BE2C (cell line): Measurements from ENCODE around the gene OTUB1.

Experiments used
- DNase-seq: peaks from one replicate; pipeline ENCODE4 v3.0.0-alpha.2; 2020
- H3K27me3 ChIP-seq: fragments of 250-450 bp; sonication (Bioruptor Pico); 2 replicates; pipeline ENCODE4 v1.5.1; 2020; ENCODE audit warnings: mild to moderate bottlenecking
- H3K36me3 ChIP-seq: fragments of 250-450 bp; sonication (Bioruptor Pico); 2 replicates; pipeline ENCODE4 v1.5.1; 2020; ENCODE audit warnings: mild to moderate bottlenecking
- H3K4me1 ChIP-seq: fragments of 250-450 bp; sonication (Bioruptor Pico); 2 replicates; pipeline ENCODE4 v1.5.1; 2020
- H3K4me3 ChIP-seq: 2 replicates; pipeline ENCODE4 v1.5.1; 2011; ENCODE audit warnings: low read depth, low read length
- H3K9me3 ChIP-seq: fragments of 250-450 bp; sonication (Bioruptor Pico); 2 replicates; pipeline ENCODE4 v1.5.1; 2020
- TF ChIP-seq, protein P1 (sequence below): IDR thresholded peaks from 2 replicates; pipeline ENCODE4 v1.5.1; 2012; ENCODE audit warnings: mild to moderate bottlenecking, low read depth, low read length

OTUB1 gene

DNA sequence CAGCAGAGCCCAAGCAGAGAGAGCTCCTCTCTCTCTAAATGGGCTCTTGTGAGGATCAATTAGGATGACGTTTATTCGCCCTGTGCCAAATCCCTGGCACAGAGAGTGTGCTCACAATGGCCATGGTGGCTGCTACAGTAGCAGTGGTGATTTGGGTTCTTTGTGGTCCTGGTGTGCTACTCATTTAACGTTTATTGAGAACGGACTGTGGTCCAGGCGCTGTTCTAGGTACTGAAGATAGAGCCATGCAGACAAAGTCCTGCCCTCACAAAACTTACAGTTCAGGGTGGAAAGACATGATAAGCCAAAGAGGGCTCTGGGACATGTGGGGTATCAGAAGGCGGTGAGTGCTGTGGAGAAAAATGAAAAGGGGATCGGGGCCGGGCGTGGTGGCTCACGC lies 5.3 kb downstream of the OTUB1 start:
- no peaks in the 10 kb centered on the region for H3K9me3 ChIP-seq
- H3K27me3 ChIP-seq = no peaks in the 10 kb centered on the region
- H3K36me3 ChIP-seq = peaks cover 6% of the 10 kb centered on the region; the same call in 1 of the 2 replicates
- TF ChIP-seq, protein P1, sequence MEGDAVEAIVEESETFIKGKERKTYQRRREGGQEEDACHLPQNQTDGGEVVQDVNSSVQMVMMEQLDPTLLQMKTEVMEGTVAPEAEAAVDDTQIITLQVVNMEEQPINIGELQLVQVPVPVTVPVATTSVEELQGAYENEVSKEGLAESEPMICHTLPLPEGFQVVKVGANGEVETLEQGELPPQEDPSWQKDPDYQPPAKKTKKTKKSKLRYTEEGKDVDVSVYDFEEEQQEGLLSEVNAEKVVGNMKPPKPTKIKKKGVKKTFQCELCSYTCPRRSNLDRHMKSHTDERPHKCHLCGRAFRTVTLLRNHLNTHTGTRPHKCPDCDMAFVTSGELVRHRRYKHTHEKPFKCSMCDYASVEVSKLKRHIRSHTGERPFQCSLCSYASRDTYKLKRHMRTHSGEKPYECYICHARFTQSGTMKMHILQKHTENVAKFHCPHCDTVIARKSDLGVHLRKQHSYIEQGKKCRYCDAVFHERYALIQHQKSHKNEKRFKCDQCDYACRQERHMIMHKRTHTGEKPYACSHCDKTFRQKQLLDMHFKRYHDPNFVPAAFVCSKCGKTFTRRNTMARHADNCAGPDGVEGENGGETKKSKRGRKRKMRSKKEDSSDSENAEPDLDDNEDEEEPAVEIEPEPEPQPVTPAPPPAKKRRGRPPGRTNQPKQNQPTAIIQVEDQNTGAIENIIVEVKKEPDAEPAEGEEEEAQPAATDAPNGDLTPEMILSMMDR = no peak
- H3K4me1 ChIP-seq = no peaks in the 10 kb centered on the region
- no peak for DNase-seq
- H3K4me3 ChIP-seq = no peak overlapping the region

DNA sequence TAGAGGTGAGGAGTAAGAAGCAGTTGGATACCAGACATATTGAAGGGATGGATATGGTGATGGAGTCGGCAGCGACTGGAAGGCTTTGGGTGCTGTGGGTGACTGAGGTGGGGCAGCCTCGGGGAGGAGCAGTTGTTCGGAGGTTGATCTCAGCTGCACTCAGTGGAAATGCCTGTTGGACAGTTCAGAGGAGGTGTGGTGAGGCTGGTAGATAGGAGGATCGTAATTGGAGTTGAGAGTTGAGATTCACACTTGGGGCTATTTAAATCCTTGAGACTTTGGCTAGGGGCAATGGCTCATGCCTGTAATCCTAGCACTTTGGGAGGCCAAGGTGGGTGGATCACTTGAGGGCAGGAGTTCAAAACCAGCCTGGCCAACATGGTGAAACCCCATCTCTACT lies 6.9 kb downstream of the OTUB1 start:
- peaks cover 14% of the 10 kb centered on the region for H3K36me3 ChIP-seq
- TF ChIP-seq, protein P1 = no peak

DNA sequence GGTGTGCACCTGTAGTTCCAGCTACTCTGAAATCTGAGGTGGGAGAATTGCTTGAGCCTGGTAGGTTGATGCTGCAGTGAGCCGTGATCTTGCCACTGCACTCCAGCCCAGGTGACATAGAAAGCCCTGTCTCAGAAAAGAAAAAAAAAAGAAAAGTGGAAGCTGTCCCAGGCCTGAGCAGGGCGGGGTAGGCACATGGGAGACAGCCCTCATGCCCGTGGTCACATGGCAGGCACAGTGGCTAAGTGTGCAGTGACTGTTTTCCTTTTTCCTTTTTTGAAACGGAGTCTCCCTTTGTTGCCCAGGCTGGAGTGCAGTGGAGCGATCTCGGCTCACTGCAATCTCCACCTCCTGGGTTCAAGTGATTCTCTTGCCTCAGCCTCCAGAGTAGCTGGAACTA lies 7.8 kb downstream of the OTUB1 start:
- DNase-seq = no peak
- H3K36me3 ChIP-seq = peaks cover 14% of the 10 kb centered on the region
- no peaks in the 10 kb centered on the region for H3K9me3 ChIP-seq
- H3K27me3 ChIP-seq = no peaks in the 10 kb centered on the region
- peaks cover 4% of the 10 kb centered on the region for H3K4me1 ChIP-seq
- no peak overlapping the region for H3K4me3 ChIP-seq
- TF ChIP-seq, protein P1 = no peak

More for the DNA sequence above, 6.9 kb downstream of the OTUB1 start:
- no peak overlapping the region for H3K4me3 ChIP-seq
- no peaks in the 10 kb centered on the region for H3K27me3 ChIP-seq
- no peak for DNase-seq
- H3K4me1 ChIP-seq = no peaks in the 10 kb centered on the region
- H3K9me3 ChIP-seq = no peaks in the 10 kb centered on the region

DNA sequence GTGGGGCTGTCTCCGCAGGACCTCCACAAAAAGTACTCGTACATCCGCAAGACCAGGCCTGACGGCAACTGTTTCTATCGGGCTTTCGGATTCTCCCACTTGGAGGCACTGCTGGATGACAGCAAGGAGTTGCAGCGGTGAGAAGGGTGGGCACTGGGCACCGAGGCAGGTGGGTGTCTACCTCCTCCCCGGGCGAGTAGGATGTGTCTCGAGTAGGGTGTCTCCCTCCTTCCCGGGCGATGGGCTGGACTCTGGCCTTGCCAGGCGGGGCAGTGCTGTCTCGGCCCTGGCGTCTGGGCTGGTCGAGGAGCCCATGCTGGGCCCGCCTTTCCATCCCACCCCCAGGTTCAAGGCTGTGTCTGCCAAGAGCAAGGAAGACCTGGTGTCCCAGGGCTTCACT lies 10.3 kb downstream of the OTUB1 start:
- no peak overlapping the region for H3K4me3 ChIP-seq
- no peaks in the 10 kb centered on the region for H3K27me3 ChIP-seq
- H3K4me1 ChIP-seq = peaks cover 5% of the 10 kb centered on the region
- TF ChIP-seq, protein P1 = no peak
- no peak for DNase-seq
- H3K9me3 ChIP-seq = no peaks in the 10 kb centered on the region
- H3K36me3 ChIP-seq = peaks cover 14% of the 10 kb centered on the region

DNA sequence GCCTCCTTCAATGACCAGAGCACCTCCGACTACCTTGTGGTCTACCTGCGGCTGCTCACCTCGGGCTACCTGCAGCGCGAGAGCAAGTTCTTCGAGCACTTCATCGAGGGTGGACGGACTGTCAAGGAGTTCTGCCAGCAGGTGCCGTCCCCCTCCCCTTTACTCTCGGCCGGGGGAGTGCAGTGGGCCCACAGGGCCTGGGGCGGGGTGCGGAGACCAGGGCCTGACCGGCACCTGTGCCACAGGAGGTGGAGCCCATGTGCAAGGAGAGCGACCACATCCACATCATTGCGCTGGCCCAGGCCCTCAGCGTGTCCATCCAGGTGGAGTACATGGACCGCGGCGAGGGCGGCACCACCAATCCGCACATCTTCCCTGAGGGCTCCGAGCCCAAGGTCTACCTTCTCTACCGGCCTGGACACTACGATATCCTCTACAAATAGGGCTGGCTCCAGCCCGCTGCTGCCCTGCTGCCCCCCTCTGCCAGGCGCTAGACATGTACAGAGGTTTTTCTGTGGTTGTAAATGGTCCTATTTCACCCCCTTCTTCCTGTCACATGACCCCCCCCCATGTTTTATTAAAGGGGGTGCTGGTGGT lies 11.0 kb downstream of the OTUB1 start:
- Histone ChIP-seq H3K4me1 (peaks cover 5% of the 10 kb centered on the region), H3K9me3 (no peaks in the 10 kb centered on the region), H3K4me3 (no peak overlapping the region), H3K27me3 (no peaks in the 10 kb centered on the region), H3K36me3 (peaks cover 14% of the 10 kb centered on the region)
- TF ChIP-seq, protein P1 = no peak
- no peak for DNase-seq

DNA sequence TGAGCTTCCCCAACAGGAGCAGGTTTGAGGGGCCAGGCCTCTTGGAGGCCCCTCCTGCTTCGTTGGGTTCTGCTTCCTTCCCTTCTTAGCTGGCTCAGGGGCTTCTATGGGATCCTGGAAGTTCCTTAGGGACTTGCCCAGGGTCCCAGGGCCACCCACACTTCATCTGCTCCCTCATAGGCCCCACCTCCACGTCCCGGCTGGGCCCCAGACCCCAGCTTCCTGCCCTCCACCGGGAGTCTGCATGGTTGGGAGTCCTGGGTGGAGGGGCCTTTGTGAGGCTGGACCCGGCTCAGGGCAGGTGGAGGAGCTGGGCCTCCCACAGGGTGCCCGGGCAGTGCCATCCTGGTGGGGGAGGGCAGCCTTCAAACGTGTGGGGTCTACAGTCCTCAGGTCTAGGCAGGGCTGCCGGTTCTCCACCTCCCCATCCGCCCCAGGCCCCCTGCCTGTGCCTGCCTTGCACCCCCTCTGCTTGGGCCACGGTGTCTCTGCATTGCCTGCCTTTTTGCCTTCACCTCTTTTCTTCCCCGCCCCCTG lies 11.6 kb downstream of the OTUB1 start:
- TF ChIP-seq, protein P1 = no peak
- no peak for DNase-seq
- no peaks in the 10 kb centered on the region for H3K9me3 ChIP-seq
- peaks cover 5% of the 10 kb centered on the region for H3K4me1 ChIP-seq
- no peaks in the 10 kb centered on the region for H3K27me3 ChIP-seq
- H3K36me3 ChIP-seq = peaks cover 14% of the 10 kb centered on the region
- no peak overlapping the region for H3K4me3 ChIP-seq
